ENCODE measurements around the gene LRP1. TPM values are rescaled to one million over a fixed set of nuclear protein-coding genes. Genes with fewer than 3 reads are reported as not detected.

The LRP1 gene
- total RNA-seq, 1 donor from 2014 or later, result 62.7 TPM

GRCh38 chr12:57133013-57133569 lies 4.8 kb downstream of the LRP1 start:
- Mint-ChIP-seq H3K36me3 (ENCODE audit: low read depth) (no peaks in the 10 kb centered on the region), H3K27me3 (ENCODE audit: low read depth) (peaks cover 4% of the 10 kb centered on the region), H3K9me3 (no peaks in the 10 kb centered on the region), H3K4me1 (peaks cover 67% of the 10 kb centered on the region), H3K27ac (ENCODE audit: unreplicated experiment) (peak overlapping the region; percentile 62), H3K4me3 (peak overlapping the region; percentile 86)
- no peak for DNase-seq (ENCODE audit: low read depth, low spot score)
- TF ChIP-seq, protein P1, sequence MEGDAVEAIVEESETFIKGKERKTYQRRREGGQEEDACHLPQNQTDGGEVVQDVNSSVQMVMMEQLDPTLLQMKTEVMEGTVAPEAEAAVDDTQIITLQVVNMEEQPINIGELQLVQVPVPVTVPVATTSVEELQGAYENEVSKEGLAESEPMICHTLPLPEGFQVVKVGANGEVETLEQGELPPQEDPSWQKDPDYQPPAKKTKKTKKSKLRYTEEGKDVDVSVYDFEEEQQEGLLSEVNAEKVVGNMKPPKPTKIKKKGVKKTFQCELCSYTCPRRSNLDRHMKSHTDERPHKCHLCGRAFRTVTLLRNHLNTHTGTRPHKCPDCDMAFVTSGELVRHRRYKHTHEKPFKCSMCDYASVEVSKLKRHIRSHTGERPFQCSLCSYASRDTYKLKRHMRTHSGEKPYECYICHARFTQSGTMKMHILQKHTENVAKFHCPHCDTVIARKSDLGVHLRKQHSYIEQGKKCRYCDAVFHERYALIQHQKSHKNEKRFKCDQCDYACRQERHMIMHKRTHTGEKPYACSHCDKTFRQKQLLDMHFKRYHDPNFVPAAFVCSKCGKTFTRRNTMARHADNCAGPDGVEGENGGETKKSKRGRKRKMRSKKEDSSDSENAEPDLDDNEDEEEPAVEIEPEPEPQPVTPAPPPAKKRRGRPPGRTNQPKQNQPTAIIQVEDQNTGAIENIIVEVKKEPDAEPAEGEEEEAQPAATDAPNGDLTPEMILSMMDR (conservative IDR thresholded peaks at IDR 0.05), result no peak

DNA sequence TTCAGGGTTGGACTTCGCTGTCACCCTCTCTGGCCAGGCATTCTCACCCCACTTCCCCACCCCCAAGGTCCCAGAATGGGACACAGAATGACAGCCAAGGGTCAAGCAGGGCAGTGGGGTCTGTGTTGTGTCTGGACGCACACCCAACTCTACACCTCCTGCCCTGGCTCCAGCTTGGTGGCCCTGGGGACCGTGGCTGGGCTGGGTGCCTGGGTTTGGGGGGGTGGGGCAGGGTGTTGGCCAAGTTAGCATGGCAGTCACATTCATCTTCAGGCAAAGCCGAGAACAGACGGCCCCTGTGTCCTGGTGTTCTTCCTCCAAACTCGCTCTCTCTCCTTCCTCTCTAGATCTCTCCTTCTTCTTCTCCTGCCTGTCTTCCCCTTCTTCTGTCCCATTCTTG lies 5.6 kb downstream of the LRP1 start:
- TF ChIP-seq, protein P1 (conservative IDR thresholded peaks at IDR 0.05), result no peak
- Mint-ChIP-seq H3K27ac (ENCODE audit: unreplicated experiment) (peak overlapping the region; percentile 83), H3K9me3 (no peaks in the 10 kb centered on the region), H3K4me1 (peaks cover 75% of the 10 kb centered on the region), H3K4me3 (peak overlapping the region; percentile 61), H3K27me3 (ENCODE audit: low read depth) (peaks cover 4% of the 10 kb centered on the region), H3K36me3 (ENCODE audit: low read depth) (no peaks in the 10 kb centered on the region)
- DNase-seq (ENCODE audit: low read depth, low spot score), result no peak

DNA sequence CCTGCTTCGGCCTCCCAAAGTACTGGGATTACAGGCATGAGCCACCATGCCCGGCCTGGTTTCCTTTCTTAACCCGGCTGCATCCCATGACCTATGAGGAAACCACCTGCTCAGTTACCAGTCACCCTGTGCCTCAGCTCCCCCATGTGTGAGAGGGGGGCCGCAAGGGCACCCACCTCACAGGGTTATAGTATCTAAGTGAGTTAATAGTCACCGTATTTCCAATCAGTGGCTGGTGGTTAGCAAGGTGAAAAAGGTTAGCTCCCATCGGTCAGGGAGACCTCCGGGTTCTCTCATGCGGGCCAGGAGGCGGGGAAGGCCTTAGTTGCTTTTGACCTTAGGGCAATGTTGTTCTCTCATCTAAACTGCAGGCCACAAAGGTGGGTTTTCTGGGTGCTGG lies 6.7 kb downstream of the LRP1 start:
- no peak for DNase-seq (ENCODE audit: low read depth, low spot score)
- peak overlapping the region; percentile 23 for H3K27ac Mint-ChIP-seq (ENCODE audit: unreplicated experiment)
- peaks cover 4% of the 10 kb centered on the region for H3K36me3 Mint-ChIP-seq (ENCODE audit: low read depth)
- TF ChIP-seq, protein P1 (conservative IDR thresholded peaks at IDR 0.05), result no peak
- peaks cover under 1% of the 10 kb centered on the region for H3K27me3 Mint-ChIP-seq (ENCODE audit: low read depth)
- peaks cover 74% of the 10 kb centered on the region for H3K4me1 Mint-ChIP-seq
- peak overlapping the region; percentile 11 for H3K4me3 Mint-ChIP-seq
- H3K9me3 Mint-ChIP-seq, result no peaks in the 10 kb centered on the region

DNA sequence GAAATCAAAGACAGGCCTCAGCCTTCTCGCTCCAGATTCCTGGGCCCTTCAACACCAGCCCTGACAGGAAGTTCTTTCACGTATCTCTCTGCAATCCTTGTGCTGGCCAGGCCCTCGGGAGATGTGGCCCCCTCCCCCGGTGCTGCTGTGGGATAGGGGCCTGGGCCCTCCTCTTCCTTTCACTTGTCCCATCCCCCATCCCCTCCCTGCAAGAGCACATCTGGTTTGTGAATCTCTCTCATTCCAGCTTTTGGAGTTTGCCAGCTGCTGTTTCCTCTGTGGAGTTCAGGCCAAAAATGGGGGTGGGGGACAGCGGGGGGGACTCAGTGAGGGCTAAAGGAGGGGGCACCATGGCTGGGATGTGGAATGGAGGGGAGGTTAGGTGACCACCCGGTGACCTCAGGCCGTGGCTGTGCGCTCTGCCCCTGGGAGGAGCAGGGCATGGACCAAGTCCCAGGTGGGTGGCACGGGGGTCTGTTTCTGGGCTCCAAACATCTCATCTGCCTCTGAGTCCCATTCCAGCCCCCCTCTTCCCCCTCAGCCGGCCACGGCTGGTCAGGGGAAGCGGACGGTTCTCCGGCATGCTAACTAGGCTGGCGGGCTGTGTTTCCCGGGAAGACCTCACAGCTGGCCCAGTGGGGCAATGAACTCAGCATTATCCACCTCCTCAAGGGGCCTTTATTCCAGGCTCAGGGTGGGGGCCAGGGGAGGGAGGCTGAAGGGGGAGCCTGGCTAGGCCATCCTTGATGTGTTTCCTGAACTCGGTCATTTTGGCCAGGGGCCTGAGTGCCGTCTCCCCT lies 7.4 kb downstream of the LRP1 start:
- H3K36me3 Mint-ChIP-seq (ENCODE audit: low read depth), result peaks cover 4% of the 10 kb centered on the region
- peak overlapping the region; percentile 11 for H3K4me3 Mint-ChIP-seq
- TF ChIP-seq, protein P1 (conservative IDR thresholded peaks at IDR 0.05), result no peak
- H3K9me3 Mint-ChIP-seq, result no peaks in the 10 kb centered on the region
- no peaks in the 10 kb centered on the region for H3K27me3 Mint-ChIP-seq (ENCODE audit: low read depth)
- no peak overlapping the region for H3K27ac Mint-ChIP-seq (ENCODE audit: unreplicated experiment)
- peaks cover 68% of the 10 kb centered on the region for H3K4me1 Mint-ChIP-seq
- peak; percentile 22 for DNase-seq (ENCODE audit: low read depth, low spot score)

GRCh38 chr12:57138526-57139272 lies 10.4 kb downstream of the LRP1 start:
- peak overlapping the region; percentile 60 for H3K27ac Mint-ChIP-seq (ENCODE audit: unreplicated experiment)
- no peak for DNase-seq (ENCODE audit: low read depth, low spot score)
- no peak overlapping the region for H3K4me3 Mint-ChIP-seq
- H3K9me3 Mint-ChIP-seq, result no peaks in the 10 kb centered on the region
- TF ChIP-seq, protein P1 (conservative IDR thresholded peaks at IDR 0.05), result no peak
- peaks cover 62% of the 10 kb centered on the region for H3K4me1 Mint-ChIP-seq
- no peaks in the 10 kb centered on the region for H3K27me3 Mint-ChIP-seq (ENCODE audit: low read depth)
- H3K36me3 Mint-ChIP-seq (ENCODE audit: low read depth), result peaks cover 7% of the 10 kb centered on the region

Data from neural crest cell (in vitro differentiated cells).